Panc1 (cell line): ENCODE data around the gene NLRP1. TPM values are rescaled to one million over a fixed set of nuclear protein-coding genes. Genes with fewer than 3 reads are reported as not detected.

Experiments
- ATAC-seq: fragments of 200-7000 bp; cut with Tn5 transposase; 2 replicates; pipeline ENCODE4 v1.9.1; 2020; ENCODE audit warnings: mild to moderate bottlenecking, moderate library complexity
- BruUV-seq: library from RNA; stranded (reverse); fragments of 400-500 nt; replicated peaks from 2 replicates; lab custom pipeline; 2021; lab: Mats Ljungman, UMichigan
- CTCF ChIA-PET: fragments of 300-600 bp; sonication (Branson Sonifier 250); formaldehyde crosslinking; loops from one replicate; lab custom pipeline; 2022; ENCODE audit warnings: antibody characterized with exemption; lab: Charles Lee
- POLR2A ChIA-PET: fragments of 300-600 bp; sonication (Branson Sonifier 250); formaldehyde crosslinking; loops from one replicate; lab custom pipeline; 2022; ENCODE audit warnings: antibody characterized with exemption; lab: Charles Lee
- DNase-seq: peaks from one replicate; pipeline ENCODE4 v3.0.0-alpha.2; 2010; ENCODE audit warnings: low read depth, low spot score
- H3K27ac ChIP-seq: 2 replicates; pipeline ENCODE4 v1.5.1; 2011; ENCODE audit warnings: mild to moderate bottlenecking, low read length, inconsistent platforms
- H3K27me3 ChIP-seq: fragments of 200-500 bp; sonication (Bioruptor generic); 2 replicates; pipeline ENCODE4 v1.6.0; 2014; ENCODE audit warnings: low read length, inconsistent platforms; ENCODE audit not compliant: control insufficient read depth, insufficient read depth
- H3K36me3 ChIP-seq: fragments of 200-500 bp; sonication (Bioruptor generic); 2 replicates; pipeline ENCODE4 v1.5.1; 2014; ENCODE audit warnings: inconsistent platforms, mild to moderate bottlenecking, low read length, moderate library complexity; ENCODE audit not compliant: control insufficient read depth, insufficient read depth
- H3K4me1 ChIP-seq: 2 replicates; pipeline ENCODE4 v1.5.1; 2011; ENCODE audit warnings: inconsistent platforms, mild to moderate bottlenecking, low read length, moderate library complexity; ENCODE audit not compliant: control insufficient read depth, insufficient read depth
- H3K4me3 ChIP-seq, 2 experiments: 2 replicates each; pipeline ENCODE4 v1.5.1; 2011 to 2012; ENCODE audit warnings: low read depth in 2 of 2, low read length in 2 of 2, mild to moderate bottlenecking in 2 of 2, inconsistent platforms in 1 of 2, moderate library complexity in 1 of 2
- H3K9me3 ChIP-seq: fragments of 200-500 bp; sonication (Bioruptor generic); 2 replicates; pipeline ENCODE4 v1.5.1; 2014; ENCODE audit warnings: low read depth, mild to moderate bottlenecking, inconsistent platforms, low read length, moderate library complexity; ENCODE audit not compliant: control insufficient read depth, insufficient read depth
- CTCF ChIP-seq: fragments of 450-650 bp; IDR thresholded peaks from 2 replicates; pipeline ENCODE4 v1.5.1; 2017; ENCODE audit warnings: mild to moderate bottlenecking
- POLR2AphosphoS5 ChIP-seq: IDR thresholded peaks from 2 replicates; pipeline ENCODE4 v1.6.1; 2012; ENCODE audit warnings: mild to moderate bottlenecking, low read depth, low read length, moderate library complexity
- REST ChIP-seq, 2 experiments: IDR thresholded peaks; 2 replicates each; pipeline ENCODE4 v1.6.1; 2011 to 2012; ENCODE audit warnings: low read depth in 2 of 2, control low read depth in 1 of 2, low read length in 1 of 2, mild to moderate bottlenecking in 1 of 2, moderate library complexity in 1 of 2; ENCODE audit not compliant: insufficient read depth in 1 of 2
- SIN3A ChIP-seq: IDR thresholded peaks from 2 replicates; pipeline ENCODE4 v1.6.1; 2012; ENCODE audit warnings: low read depth, mild to moderate bottlenecking, low read length, moderate library complexity, borderline replicate concordance; ENCODE audit not compliant: insufficient read depth
- TCF7L2 ChIP-seq: IDR thresholded peaks from 2 replicates; pipeline ENCODE4 v1.6.1; 2011; ENCODE audit warnings: mild to moderate bottlenecking, low read depth, low read length, inconsistent platforms
- in situ Hi-C: cut with HindIII; loops from 2 replicates; pipeline ENCODE4 v1.10.0; 2016; ENCODE audit warnings: low sequenced_read_pairs, low pct_unique_long_range_greater_than_20kb
- intact Hi-C: fragments of 100-400 bp; cut with micrococcal nuclease; formaldehyde crosslinking; loops from one replicate; pipeline ENCODE4 v1.10.0; 2022; ENCODE audit not compliant: unreplicated experiment
- total RNA-seq: library from RNA; stranded (reverse); gene quantifications from one replicate; pipeline ENCODE4 v1.2.1, GENCODE V29; 2021; ENCODE audit not compliant: unreplicated experiment

Gene NLRP1
- total RNA-seq, 1 experiment from 2014 or later, result 0.57 TPM

GRCh38 chr17:5514976-5515375 lies 69.3 kb downstream of the NLRP1 start:
- ChIA-PET CTCF (no interaction called here), POLR2A (no interaction called here)
- TF ChIP-seq SIN3A (no peak), CTCF (no peak), POLR2AphosphoS5 (no peak), REST (IDR thresholded peaks at IDR 0.05; ENCODE audit: insufficient read depth in 1 of 2, low read depth in 2 of 2, low read length in 1 of 2) (no peak), TCF7L2 (no peak)
- H3K4me3 ChIP-seq, result no peak overlapping the region
- no peaks in the 10 kb centered on the region for H3K27me3 ChIP-seq
- BruUV-seq, result no TSS peak
- DNase-seq (no peak), ATAC-seq (no peak)
- in situ Hi-C loops (no loop called here), intact Hi-C loops (no loop called here)
- no peaks in the 10 kb centered on the region for H3K9me3 ChIP-seq
- no peaks in the 10 kb centered on the region for H3K36me3 ChIP-seq
- H3K27ac ChIP-seq, result no peak overlapping the region
- H3K4me1 ChIP-seq, result no peaks in the 10 kb centered on the region

GRCh38 chr17:5513628-5514027 lies 70.7 kb downstream of the NLRP1 start:
- CTCF ChIA-PET, result no interaction called here
- DNase-seq, result no peak
- H3K9me3 ChIP-seq, result no peaks in the 10 kb centered on the region
- no peak overlapping the region for H3K4me3 ChIP-seq
- intact Hi-C loops, result no loop called here
- ATAC-seq, result no peak
- POLR2A ChIA-PET, result no interaction called here
- no peak for TF ChIP-seq TCF7L2
- H3K27me3 ChIP-seq, result no peaks in the 10 kb centered on the region
- no TSS peak for BruUV-seq
- H3K4me1 ChIP-seq, result no peaks in the 10 kb centered on the region
- in situ Hi-C loops, result no loop called here
- no peaks in the 10 kb centered on the region for H3K36me3 ChIP-seq
- H3K27ac ChIP-seq, result no peak overlapping the region

- no peak for ATAC-seq
- no TSS peak for BruUV-seq
- CTCF ChIA-PET, result no interaction called here
These were observed 72.7 kb downstream of the NLRP1 start for GRCh38 chr17:5511401-5512225.

More at GRCh38 chr17:5511401-5512225, 72.7 kb downstream of the NLRP1 start:
- POLR2A ChIA-PET, result no interaction called here
- Histone ChIP-seq H3K4me1 (no peaks in the 10 kb centered on the region), H3K36me3 (no peaks in the 10 kb centered on the region), H3K9me3 (no peaks in the 10 kb centered on the region), H3K27ac (no peak overlapping the region), H3K27me3 (no peaks in the 10 kb centered on the region), H3K4me3 (no peak overlapping the region)
- DNase-seq, result no peak
- intact Hi-C loops, result no loop called here
- in situ Hi-C loops, result no loop called here
- TF ChIP-seq POLR2AphosphoS5 (no peak), CTCF (no peak), TCF7L2 (no peak), SIN3A (no peak), REST (IDR thresholded peaks at IDR 0.05; ENCODE audit: insufficient read depth in 1 of 2, low read depth in 2 of 2, low read length in 1 of 2) (no peak)
